IPS-18c (cell line): ENCODE data around the gene POU2AF1.
"Not testable (repeated sequence)": the region's sequence is repeated elsewhere in the genome, so short reads cannot be mapped to it uniquely, and the experiment has no call there.

Source experiments
- H3K4me3 ChIP-seq: 2 replicates; pipeline ENCODE4 v1.7.0; 2013; ENCODE audit warnings: low read depth, mild to moderate bottlenecking, low read length, moderate library complexity; ENCODE audit not compliant: insufficient read depth
- H3K9me3 ChIP-seq: one replicate; pipeline ENCODE4 v1.6.1; 2013; ENCODE audit warnings: mild to moderate bottlenecking, low read length, moderate library complexity; ENCODE audit not compliant: control insufficient read depth, insufficient read depth

The POU2AF1 gene

DNA sequence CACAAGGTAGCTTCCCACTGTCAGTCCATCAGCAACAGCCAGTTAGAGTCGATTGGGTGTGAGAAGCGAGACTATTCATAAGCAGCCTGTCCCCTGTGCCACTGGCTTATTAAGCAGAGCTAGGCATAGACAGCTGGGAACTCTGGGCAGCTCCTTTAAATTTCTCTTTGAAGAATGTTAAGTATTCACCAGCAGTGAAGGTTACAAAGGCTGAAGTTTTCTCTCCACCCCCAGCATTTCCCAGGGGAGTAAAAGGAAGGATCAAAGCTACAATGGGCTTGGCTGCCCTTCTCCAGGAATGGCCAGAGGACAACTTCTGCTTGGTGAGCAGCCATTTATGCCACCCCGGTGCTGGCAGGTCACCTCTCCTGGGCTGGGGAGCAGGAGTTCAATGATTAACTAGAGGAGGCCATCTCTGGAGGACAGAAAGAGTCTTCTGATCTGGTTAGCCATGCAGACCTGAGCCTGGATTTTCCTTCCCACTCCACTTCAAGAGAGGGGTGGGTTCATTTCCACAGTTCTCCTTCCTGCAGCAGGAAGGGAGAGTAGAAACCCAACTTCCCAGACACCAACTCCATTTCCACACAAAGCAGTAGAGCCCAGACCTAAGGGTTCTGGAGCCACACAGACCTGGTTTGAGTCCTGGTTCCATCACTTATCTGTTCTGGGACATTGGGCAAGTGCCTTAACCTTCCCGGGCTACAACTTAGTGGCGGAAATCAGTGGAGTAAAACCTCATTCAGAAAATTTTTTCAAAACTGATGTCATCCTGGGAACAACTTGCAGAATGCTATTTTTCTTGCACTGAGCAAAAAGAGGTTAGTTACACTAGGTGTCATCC is 58.1 kb downstream of the POU2AF1 start:
- H3K9me3 ChIP-seq: no peaks in the 10 kb centered on the region

DNA sequence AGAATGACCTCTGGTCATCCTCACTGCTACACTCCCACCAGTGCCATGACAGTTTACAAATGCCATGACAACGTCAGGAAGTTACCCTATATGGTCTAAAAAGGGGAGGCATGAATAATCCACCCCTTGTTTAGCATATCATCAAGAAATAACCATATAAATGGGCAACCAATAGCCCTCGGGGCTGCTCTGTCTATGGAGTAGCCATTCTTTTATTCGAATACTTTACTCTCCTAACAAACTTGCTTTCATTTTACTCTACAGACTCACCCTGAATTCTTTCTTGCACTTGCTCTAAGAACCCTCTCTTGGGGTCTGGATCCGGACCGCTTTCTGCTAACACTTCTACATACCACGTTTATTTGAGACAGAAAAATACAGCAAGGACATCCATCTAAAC is 58.9 kb downstream of the POU2AF1 start:
- not testable (repeated sequence) for H3K9me3 ChIP-seq, H3K4me3 ChIP-seq

More for the DNA sequence above, 58.1 kb downstream of the POU2AF1 start:
- H3K4me3 ChIP-seq: no peak overlapping the region

DNA sequence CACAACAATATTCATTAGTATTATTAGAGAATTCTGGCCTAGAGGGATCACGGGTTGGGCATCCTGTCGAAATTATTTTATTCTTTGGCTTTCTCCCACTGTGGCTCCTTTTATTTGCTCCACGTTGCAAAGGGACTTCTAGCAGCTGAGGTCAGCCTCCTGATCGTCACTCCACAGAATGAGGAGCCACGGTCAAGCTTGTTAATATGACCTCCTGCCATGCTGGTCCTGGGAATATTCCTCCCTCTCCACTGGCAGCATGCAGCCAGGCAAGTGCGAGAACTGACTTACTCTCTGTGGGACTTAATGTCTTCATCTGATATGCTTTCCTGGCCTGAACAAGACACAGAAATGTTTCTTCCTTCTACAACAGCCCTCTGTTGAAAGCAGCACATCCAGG is 59.8 kb downstream of the POU2AF1 start:
- no peaks in the 10 kb centered on the region for H3K9me3 ChIP-seq
- H3K4me3 ChIP-seq: no peak overlapping the region

DNA sequence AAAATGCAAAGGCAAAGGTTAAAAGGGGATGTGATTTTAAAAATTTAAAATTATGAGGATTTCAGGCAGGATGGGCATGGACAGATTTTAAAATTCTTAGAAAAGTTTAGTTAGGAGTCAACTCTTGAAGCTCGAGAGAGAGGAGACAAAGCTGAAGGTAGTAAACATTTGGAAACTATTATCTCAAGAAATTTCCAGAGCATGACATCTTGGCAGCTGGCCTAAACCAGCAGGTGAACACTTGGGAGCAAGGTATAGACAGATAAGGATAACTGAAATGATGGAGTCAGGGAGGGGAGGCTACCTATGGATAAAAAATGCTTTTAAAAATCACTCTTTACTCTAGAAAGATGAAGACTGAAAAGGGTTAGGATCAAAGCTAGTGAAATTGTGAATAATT is 67.0 kb downstream of the POU2AF1 start:
- Histone ChIP-seq H3K9me3 (no peaks in the 10 kb centered on the region), H3K4me3 (no peak overlapping the region)

DNA sequence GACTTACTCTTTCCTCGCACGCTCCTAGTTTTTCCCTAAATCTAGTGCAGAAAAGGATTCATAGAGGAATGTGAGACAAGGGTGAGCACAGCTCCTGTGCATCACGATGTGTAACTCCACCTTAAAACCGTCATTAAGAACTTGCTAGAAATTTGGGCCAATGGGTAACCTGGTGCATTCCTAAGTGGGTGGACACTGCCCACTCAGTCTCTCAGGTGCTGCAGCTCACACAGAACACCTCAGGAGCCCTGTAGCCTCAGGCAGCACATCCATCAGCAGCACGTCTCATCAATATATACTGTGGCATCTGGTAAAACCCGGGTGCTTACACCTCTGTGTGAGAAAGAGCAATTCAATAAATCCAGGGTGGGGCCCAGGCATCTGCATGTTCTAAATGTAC is 68.4 kb downstream of the POU2AF1 start:
- Histone ChIP-seq H3K9me3 (no peaks in the 10 kb centered on the region), H3K4me3 (no peak overlapping the region)

DNA sequence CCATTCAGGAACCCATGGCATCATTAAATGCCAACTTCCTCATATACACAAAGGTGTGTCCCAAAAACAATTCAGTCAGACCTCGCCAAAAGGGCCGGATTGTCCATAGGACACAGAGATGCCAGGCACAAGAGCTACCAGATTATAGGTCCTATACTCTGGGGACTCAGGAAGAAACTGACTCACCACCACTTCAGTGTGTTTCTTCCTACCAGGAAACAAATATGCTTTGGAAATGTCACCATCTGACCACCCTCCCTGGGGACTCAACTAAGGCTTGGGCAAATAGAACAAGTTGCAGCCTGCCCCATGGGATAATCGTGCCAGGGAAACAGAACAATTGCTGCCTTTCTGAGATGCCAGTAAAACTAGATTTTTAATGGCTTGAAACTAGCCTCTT is 69.0 kb downstream of the POU2AF1 start:
- Histone ChIP-seq H3K4me3 (no peak overlapping the region), H3K9me3 (no peaks in the 10 kb centered on the region)

DNA sequence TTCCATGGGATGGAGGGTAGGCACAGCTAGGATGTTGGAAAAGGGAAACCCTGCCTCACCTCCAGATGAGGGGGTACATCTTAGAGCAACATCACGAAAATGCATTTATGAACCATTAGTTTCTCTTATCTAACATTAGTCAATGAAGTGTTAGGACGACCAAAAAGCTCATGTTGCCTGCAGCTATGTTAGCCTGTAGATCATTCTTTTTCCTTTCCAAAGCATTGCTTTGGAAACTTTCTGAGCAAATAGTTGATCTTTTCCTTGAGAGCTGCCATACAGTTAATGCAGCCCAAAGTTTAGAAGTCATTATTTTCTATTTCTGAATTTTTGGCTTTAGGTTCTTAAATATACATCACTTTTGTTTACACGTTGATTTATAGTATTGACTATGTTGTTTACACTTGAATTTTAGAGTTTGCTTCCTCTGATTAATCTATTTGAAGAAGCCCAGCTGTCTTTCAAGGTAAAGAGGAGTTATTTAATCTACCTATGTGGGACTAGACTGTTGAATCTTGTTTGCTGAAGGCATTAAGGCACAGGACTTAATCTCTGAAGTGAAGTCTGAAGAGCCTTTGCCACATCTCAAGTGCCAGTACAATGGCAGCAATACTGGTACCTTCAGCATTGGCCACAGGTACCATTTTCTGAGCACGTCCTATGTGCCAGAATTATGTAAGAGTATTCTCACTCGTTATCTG is 69.7 kb downstream of the POU2AF1 start:
- Histone ChIP-seq H3K9me3 (no peaks in the 10 kb centered on the region), H3K4me3 (no peak overlapping the region)

DNA sequence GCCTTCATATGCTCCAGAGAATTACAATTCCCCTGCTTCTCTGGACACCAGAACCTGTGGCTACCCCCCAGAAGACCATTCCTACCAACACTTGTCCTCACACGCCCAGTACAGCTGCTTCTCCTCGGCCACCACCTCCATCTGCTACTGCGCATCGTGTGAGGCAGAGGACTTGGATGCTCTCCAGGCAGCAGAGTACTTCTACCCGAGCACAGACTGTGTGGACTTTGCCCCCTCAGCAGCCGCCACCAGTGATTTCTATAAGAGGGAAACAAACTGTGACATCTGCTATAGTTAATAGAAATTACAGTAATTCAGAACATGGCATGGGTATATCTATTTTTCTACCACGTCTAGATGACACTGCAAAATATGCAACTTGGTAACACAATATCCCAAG is 70.9 kb downstream of the POU2AF1 start:
- no peak overlapping the region for H3K4me3 ChIP-seq

DNA sequence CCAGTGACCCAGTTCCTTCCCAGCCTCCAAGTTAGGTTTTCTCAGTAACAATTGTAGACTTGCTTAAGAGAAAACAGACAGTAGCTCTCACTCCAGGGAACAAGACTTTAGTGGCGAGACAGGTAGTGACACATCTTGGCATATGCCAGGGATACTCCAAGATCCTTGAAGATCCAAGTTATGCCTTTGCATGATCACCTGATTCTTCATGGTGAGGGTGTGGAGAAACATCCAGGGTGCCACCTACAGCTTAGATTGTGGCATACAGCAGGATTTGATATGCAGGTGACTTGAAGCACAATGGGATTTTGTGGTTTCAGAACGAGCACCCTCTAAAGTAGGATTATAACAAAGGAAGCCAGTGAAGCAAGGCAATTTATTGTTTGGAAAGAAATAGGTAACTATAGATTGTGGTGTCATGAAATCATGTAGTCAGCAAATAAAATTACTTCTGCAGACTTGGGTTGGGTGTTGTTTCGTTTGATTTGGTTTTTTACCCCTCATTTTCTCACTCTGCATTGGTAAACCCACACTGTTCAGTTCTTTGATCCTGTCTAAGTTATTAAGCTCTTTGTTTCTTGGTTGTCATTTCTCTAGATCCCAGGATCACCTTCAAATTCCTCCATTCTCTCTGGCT is 71.5 kb downstream of the POU2AF1 start:
- no peak overlapping the region for H3K4me3 ChIP-seq
- H3K9me3 ChIP-seq: no peaks in the 10 kb centered on the region

More for the DNA sequence above, 70.9 kb downstream of the POU2AF1 start:
- H3K9me3 ChIP-seq: no peaks in the 10 kb centered on the region

DNA sequence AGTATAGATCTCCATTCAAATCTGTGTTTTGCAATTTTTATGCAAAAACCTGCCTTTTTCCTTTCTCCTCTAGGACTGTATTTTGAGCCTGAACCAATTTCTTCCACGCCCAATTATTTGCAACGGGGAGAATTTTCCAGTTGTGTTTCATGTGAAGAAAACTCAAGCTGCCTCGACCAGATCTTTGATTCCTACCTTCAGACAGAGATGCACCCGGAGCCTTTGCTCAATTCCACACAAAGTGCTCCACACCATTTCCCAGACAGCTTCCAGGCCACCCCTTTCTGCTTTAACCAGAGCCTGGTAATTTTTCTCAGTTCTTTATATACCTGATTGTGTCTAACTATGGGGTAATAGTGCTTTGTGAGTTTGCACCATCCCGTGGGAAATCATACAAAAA is 72.8 kb downstream of the POU2AF1 start:
- Histone ChIP-seq H3K9me3 (no peaks in the 10 kb centered on the region), H3K4me3 (no peak overlapping the region)

DNA sequence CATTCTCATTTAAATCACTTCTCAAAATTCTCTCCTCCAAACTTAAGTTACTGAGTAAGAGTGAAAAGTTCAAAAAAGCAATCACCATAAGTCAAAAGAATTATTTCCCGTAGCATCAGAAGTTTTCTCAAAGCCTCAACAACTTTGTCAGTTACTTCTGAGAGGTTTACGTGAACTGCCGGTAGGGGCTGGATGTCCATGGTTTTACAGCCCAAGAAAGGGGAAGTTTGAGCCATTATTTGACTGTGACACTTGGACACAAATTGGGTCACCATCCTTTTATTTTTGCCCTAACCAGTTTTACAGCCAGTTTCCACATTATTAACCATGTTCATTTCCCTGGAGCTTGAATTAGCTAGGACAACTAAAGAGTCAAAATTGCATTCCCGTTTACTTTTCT is 73.2 kb downstream of the POU2AF1 start:
- no peaks in the 10 kb centered on the region for H3K9me3 ChIP-seq
- no peak overlapping the region for H3K4me3 ChIP-seq

DNA sequence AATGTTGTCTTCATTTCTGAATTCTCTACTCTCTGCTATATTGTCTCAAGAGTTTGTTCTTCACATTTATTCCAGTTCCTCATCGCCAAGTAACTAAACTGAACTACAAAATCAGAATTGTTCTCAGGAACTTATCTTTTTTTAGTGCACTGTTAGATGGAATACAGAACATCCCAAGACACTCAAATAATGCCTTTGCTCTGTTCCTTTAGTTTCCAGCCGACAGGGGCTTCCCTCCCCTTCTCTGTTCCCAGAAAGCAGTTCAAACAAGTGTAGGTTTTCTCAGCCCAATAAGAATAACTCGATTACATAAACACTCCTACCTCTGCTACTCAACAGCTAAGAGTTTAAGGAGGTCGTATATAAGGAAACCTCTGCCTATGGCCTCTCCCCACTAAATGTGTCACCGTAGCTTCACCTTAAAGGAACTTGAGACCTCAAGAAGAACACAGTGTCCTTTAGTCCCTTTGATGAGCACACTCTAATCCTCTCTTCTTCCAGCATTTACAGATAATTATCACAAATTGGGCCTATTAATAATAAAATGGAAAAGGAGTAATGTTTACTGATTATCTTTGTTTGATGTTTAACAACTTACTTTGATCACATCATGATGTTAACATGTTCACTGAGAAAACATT is 73.8 kb downstream of the POU2AF1 start:
- Histone ChIP-seq H3K4me3 (no peak overlapping the region), H3K9me3 (no peaks in the 10 kb centered on the region)

DNA sequence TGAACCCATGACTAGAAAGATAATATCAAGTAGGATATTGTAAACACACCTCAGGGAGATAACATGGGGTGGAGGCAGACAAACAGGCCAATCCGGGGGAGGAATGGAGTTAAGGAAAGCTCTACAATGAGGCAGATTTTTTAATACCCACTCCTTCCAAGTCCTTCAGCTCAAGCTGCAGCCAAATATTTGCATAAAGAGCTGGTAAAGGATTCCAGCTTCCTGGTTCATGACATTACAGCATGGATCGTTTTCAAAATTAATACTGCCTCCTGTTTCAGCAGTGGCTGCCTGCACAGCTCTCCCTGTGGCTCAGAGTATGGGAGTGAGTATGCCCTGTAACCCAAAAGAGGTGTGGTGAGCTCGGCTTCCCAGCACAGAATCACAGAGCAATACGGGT is 75.6 kb downstream of the POU2AF1 start:
- H3K4me3 ChIP-seq: no peak overlapping the region

DNA sequence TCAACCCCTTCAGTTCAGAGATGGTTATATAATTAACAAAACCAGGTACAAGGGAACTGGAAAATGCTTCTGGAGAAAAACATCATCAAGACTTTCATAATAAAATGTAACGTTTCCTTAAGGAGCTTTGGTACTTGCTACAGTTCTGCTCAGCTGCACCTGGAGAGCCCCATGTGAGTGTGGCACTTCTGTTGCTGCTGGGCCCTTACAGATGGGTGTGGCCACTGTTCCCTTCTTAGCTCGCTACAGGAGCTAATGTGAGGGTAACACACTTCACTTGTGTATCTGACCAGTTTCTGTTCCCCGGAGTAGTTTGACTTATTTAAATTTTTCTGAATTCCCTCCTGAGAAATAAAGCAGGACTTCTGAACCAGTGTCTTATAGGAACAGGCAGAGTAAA is 76.8 kb downstream of the POU2AF1 start:
- H3K9me3 ChIP-seq: no peaks in the 10 kb centered on the region
- no peak overlapping the region for H3K4me3 ChIP-seq

More for the DNA sequence above, 75.6 kb downstream of the POU2AF1 start:
- H3K9me3 ChIP-seq: no peaks in the 10 kb centered on the region
